GM20431 (cell line): Measurements from ENCODE around the gene IL17RD.

Experiments
- in situ Hi-C: fragments of 300-500 bp; cut with MseI, MboI; formaldehyde crosslinking; loops from one replicate; pipeline ENCODE4 v1.15.0; 2020; ENCODE audit warnings: low sequenced_read_pairs; ENCODE audit not compliant: unreplicated experiment

Gene IL17RD

DNA sequence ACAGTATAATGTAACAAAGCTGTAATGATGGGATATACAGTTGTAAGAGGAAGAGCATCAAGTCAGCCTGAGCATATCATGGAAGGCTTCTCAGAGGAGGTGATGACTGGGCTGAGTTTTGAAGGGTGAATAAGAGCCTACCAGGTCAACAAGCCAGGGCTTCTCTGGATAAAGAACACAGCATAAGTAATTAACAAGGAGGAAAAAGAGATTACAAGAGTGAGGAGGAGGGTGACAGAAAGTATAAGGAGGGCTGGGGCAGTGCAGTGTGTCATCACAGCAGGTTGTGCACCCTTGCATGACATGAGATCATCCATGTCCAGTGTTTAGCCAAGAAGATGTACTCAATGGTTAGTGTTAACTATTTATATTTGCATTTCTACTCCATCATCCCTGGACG is 121.6 kb downstream of the IL17RD start:
- in situ Hi-C loops, result no loop called here

DNA sequence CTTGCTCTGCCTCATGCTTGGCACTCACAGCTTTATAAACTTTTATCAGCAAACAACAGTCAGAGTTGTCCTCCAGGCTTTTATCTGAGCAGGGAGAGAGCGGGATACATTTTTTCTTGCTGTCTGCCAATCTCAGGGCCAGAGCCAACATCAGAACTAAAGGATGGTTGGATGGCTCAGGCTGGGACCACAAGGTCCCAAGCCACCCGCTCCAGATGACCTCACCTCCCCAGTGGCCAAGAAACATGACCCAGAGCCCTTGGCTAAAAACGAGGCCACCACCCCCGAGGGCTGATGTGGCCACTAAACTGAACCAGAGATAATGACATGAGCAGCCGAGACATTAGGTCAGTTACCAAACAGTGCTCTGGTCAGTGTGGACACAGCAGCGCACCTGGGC is 123.5 kb downstream of the IL17RD start:
- in situ Hi-C loops, result no loop called here
